Measurements from ENCODE around the gene IGLL5.
"Not testable (repeated sequence)": the region's sequence is repeated elsewhere in the genome, so short reads cannot be mapped to it uniquely, and the experiment has no call there.

Gene IGLL5

DNA sequence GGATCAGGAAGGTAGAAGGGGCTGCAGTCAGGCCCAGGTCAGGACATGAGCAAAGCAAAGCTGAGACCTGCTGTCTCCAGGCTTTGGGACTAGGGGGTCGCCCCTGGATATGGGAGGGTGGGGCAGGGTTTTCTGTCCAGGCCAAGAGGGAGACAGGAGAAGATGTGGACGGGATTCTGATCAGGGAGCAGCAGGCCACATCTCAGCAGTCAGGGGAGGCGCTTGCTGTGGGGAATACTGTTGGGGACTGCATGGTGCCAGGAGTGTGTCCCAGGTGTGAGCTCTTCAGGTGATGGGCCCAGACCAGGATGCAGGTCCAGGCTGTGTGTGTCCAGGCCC, 29.3 kb downstream of the IGLL5 start:
- no peak for DNase-seq

DNA sequence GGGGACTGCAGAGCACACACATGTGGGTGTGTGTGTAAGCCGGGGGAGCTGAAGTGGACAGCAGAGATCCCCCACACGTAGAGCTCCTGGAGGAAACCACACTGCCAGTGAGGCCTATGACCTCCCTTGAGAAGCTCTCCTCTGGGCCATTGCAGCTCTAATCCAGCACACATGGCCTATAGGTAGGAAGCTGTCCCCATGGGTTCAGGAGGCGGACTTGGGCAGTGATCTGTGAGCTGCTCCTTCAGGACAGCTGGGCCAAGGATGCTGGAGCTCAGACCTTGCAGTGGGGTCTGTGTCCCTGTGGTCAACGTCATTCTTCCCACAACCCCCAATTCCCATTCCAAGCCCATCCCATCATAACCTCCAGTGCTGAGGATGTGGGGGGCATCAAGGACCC, 29.8 kb downstream of the IGLL5 start:
- no peak for DNase-seq

DNA sequence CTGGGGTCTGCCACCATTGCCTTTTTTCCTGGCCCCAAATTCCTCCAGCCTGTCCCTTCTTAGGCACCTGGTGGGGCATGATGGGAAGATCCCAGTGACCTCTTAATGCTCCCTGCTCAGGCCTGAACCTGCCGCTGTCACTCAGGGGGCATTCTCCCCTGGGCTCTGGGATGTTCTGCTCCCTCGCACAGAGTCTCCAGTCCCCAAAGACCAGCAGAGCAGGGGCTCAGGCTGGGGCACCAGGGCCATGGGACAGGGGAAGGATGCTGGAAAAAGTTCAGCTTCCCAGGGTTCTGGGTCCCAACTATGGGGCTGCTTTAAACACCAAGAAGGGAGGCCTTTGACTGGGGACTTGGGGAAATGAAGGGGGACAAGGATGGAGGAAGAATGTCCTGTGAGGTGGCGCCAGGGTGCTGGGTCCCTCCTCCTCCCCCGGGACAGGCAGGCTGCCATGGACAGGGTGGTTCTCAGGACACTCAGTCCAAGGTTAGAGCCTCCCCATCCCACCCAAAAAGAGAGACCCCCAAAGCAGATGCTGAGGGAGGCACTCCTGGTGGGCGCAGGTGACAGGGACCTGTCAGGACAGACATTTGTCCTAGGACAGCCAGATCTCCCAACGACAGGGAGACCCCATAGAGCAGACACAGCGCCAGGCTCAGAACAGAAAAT, 30.8 kb downstream of the IGLL5 start:
- DNase-seq = no peak

DNA sequence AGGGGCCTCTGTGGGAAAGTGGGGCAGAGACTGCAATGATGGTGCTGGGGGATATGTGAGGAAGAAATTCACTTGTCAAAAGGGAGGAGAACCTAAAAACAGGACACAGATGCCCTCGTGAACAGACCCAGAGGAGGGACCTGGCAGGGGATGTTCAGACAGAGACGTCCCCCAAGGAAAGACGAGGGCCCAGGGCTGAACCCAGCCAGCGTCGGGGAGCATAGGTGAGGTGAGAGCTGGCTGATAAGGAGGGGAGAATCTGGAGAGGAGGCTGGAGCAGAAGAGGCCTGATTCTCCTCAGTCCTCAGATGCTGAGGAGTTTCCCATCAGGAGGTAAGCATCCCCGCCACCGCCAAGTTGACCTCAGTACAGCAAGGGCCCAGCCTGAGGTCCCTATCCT, 31.4 kb downstream of the IGLL5 start:
- no peak for DNase-seq

DNA sequence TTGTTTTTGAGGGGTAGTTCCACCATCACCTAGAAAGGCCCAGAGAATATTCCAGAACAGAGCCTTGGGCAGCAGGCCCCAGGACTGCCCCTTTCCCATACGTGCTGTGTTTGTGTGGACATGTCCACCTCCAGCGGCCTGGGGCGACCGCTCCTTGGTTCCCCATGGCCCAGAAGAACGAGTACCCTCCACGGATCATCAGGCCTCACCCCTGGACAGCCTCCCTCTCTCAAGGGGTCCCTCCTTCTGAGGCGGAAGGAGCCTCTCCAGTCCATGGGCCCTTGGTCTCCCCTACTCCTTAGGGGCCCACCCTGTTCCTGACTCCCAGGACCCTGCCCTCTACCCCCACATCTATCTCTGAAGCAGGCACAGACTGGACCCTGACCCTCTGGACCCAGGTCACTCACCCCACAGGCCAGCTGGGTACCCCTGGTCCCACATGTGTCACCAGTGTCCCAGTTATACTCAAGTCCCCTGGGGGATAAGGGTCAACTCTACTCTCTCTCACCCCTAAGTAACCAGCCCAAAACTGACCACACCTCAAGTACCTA, 32.6 kb downstream of the IGLL5 start:
- DNase-seq = no peak

DNA sequence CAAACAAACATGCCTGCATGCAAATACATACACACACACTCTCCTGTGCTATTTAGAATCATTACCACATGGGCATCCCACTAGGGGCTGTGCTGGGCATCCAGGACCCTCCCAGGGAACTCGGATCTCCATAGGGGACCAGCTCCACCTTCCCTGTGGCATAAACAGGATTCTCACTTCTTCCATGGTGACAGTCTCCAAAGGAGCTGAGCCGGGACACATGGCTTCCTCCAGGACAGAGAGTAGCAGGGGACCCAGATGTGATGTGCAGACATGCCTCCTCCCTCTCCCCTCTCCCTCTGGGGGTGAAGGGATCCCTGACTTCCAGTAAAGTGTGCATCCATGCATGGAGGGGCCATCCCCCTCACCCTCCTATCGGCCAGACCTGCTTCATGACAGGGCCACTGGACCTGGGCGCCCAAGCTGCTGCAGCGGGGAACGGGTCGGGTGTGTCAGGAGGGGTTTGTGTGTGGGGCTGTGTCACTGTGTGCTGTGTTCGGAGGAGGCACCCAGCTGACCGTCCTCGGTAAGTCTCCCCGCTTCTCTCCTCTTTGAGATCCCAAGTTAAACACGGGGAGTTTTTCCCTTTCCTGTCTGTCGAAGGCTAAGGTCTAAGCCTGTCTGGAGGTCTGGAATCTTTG, 33.4 kb downstream of the IGLL5 start:
- no peak for DNase-seq

DNA sequence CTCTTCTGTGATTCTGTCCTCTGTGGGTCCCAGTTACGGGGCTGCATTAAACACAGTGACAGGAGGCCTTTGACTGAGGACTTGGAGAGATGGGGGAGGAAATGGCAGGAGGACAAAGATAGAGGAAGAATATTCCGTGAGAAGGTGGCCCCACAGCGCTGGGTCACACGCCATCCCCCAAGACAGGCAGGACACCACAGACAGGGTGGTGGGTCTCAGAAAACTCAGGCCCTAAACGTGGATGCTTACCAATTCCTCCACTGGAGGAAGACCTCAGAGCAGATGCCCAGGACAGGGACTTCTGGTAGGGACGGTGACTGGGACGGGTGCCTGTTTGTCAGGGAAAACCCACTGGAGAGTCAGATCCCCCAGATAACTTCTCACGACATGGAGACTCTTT, 34.0 kb downstream of the IGLL5 start:
- no peak for DNase-seq

DNA sequence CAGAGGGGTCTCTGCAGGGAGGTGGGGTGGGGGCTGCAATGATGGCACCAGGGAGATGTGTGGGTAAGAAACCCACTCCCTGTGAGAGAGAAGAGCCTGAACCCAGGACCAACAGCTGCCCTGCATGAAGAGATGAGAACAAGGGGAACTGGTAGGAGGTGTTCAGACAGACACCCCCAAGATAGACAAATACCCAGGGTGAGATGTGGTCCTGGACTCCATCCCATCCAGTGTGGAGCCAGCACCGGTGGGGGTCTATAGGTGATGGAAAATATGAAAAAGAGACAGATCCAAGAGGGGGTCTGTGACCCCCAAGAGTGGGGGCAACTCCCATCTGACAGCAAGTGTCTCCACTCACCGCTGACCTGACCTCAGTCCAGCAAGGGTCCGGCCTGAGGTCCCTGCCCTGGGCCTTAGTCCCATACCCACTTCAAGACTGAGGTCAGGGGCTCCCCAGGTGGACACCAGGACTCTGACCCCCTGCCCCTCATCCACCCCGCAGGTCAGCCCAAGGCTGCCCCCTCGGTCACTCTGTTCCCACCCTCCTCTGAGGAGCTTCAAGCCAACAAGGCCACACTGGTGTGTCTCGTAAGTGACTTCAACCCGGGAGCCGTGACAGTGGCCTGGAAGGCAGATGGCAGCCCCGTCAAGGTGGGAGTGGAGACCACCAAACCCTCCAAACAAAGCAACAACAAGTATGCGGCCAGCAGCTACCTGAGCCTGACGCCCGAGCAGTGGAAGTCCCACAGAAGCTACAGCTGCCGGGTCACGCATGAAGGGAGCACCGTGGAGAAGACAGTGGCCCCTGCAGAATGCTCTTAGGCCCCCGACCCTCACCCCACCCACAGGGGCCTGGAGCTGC, 34.7 kb downstream of the IGLL5 start:
- DNase-seq = not testable (repeated sequence)

DNA sequence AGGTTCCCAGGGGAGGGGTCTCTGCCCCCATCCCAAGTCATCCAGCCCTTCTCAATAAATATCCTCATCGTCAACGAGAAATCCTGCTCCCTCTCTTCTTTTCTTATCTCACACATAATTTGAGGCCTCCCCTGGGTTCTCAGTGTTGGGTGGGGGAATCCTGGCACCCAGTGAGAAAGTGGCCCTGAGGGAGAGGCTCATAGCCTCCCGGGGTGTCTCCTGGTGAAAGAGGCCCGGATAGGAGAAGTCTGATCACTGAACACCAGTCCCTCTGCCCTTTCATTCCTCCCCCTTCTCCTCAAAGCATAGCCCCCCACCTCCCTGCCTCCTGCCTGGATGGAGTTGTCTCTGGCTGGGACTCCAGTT, 35.3 kb downstream of the IGLL5 start:
- DNase-seq = no peak

DNA sequence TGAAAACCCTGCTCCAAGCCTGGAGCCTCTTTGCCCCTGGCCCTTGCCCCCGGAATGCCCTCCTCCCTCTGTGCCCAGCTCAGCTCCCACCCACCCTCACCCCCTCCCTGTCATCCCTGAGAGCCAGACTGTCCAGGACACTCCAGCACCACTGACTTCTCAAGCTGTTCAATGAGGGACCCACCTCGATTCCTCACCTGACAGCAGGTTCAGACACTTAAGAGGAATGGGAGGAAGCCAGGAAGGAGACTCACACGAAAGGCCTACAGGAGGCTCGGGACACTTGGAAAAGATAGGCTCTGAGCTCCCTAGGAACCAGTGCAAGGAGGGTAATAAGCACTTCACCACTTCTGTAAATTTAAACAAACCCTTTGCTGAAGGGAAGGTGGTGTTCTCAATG, 35.8 kb downstream of the IGLL5 start:
- DNase-seq = no peak

DNA sequence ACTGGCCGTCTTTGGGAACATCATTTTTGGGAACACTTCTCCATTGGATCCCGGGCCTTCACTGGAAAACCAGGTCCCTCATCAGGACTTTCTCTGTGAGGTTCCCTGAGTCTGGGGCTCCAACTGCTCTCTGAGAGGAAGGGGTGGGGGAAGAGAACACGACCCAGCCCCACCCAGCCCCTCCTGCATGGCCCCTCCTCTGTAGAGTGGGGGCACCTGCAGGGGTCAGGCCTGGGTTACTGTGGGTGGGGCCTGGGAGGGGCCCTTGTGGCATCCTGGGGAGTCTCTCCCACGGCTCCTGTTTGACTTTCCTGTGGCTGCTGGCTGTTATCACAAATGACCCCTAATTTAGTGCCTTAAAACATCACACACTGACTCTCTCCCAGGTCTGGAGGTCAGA, 36.3 kb downstream of the IGLL5 start:
- DNase-seq = no peak

DNA sequence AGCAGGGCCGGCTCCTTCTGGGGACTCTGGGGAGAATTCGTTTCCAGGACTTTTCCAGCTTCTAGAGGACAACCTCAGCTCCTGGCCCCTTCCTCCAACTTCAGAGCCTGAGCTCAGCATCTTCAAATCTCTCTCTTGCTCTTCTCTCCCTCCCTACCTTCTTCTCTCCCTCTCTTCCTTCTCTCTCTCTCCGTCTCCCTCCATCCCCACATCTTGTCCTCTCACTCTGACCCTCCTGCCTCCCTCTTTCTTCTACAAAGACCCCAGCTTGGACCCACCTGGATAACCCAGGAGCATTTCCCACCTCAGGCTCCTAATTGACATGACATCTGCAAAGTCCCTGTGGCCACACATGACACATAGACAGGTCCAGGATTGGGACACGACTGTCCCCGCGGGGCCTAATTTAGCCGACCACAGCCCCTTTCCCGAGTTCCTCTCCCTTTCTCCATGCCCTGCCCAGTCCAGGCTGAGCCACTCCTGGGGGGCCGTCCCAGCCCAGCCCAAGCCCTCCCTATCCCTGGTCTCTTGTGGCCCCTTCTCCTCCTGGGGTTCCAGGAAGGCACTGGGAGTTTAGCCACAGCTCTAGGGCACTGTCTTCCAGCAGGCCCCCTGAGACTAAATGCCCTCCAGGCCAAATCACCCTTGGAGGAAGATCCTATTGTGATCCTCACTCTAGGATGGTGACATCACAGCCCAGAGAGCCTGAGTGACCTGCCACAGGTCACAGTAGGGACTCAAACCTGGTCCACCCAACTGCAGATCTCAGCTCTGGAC, 36.9 kb downstream of the IGLL5 start:
- DNase-seq = no peak

DNA sequence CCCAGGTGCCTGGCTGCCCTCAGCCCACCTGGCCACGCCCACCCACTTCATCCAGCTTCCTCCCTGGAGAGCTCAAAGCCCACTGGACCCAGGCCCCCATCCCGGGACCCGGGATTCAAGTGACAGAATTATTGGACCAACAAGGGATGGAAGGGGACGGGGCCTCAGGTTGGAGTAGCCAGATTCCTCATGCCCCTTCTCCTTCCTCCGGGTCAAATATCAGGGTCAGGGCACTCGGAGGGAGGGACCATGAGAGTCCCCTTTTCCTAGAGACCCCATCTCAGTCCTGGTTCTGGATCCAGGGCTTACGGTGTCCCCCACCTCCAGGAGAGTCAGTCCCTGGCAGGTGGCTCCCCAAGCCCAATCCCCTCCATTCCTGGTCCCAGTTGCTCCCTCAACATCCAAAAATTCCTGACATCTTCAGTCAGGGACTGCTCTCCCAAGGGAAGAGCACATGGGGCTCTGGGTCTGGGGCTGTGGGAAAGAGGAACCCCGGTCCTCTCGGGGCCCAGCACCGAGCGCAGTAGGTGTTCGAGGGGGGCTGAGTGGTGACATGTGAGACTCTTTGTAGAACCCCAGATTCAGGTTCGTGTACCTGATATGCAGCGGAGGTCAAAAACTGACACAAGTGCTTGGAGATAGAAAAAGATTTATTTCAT, 37.7 kb downstream of the IGLL5 start:
- DNase-seq = no peak

DNA sequence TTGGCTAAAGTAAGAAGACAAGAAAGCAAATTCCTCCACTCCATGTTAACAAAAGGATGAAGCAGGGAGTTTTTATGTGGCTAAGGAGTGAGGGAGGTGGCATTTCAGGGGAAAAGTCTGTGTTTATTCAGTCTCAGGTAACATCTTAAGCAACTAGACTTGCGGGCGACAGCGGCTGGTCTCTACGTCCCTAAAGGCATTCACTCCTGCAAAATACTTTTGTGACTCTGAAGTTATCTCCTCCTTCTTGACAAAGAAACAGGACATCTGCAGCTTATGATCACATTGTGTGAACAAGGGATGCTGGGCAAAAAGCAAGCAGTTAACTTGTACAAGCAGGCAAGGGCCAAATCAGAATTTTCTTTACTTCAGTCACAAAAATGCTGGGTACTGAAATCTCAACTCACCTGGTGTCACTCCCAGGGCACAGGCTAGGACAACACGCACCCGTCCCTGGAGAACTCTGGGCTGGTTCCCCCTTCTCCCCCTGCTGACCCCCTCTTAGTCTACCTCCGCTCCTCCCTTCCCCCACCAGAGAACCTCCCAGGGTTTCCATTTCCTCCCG, 38.3 kb downstream of the IGLL5 start:
- DNase-seq = no peak

DNA sequence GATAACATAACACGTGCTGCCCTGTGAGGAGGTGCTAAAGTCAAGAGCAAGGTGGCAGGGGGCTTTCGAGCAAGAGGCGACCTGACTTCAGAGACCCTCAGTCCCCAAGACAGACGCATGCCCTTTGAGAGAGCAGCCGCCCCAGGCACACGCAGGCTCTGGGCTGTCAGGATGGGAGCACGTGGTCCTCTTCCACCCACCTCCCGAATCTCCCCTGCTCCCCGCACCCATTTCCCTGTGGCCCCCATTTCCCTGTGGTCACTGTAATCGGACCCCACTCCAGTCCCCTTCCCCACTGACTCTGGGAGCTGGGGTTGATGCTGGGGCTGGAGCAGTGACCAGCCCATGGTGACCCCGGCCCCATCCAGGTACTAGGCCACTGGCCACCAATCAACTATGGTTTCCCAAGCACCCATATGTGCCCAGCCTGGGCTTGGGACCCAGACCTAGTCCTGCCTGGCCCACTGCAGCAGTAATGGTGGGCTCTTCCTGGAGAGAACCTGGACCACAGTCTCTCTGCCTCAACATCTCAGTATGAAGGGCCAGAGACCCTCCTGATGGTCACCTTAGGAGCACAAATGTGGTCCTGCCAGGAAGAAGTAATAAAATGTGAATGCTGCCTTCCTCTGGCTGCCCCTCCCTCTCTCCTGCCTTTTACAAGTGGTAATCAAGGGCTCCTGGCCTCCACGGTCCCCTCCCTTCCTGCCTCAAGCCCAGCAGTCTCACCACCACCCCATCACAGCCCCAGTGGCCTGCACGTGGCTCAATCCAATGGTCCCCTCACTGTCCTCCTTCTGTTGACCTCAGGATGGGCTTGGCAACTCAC, 39.0 kb downstream of the IGLL5 start:
- no peak for DNase-seq

DNA sequence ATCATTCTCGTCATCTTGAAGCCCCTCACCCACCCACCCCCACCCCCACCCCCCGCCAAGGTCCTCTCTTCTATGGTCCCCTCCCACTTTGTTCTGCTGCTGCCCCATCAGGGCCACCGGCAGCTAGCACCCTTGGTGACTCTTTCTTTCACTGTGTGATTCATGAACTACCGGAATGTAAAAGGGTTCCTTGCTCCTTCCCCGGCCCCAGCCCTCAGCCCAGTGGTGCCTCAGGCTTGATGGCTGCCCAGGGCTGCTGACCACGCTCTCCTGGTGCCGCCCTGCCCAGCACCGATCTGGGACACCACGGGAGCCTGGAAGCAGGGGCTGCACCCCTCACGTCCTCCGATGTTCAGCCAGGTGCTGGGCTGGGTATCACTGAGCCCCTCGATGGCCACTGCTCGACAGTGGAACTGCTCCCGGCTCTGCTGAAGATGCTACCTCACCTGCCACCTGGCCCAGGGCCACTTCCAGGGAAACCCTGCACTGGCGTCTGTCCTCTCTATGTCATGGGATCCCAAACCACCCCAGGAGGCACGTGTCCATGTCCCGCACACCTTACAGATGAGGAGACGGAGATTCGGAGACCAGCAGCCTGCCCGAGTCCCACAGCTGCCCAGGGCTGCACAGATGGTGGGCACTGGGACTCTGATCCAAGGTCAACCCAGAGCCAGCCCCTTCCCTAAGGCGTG, 39.7 kb downstream of the IGLL5 start:
- no peak for DNase-seq

DNA sequence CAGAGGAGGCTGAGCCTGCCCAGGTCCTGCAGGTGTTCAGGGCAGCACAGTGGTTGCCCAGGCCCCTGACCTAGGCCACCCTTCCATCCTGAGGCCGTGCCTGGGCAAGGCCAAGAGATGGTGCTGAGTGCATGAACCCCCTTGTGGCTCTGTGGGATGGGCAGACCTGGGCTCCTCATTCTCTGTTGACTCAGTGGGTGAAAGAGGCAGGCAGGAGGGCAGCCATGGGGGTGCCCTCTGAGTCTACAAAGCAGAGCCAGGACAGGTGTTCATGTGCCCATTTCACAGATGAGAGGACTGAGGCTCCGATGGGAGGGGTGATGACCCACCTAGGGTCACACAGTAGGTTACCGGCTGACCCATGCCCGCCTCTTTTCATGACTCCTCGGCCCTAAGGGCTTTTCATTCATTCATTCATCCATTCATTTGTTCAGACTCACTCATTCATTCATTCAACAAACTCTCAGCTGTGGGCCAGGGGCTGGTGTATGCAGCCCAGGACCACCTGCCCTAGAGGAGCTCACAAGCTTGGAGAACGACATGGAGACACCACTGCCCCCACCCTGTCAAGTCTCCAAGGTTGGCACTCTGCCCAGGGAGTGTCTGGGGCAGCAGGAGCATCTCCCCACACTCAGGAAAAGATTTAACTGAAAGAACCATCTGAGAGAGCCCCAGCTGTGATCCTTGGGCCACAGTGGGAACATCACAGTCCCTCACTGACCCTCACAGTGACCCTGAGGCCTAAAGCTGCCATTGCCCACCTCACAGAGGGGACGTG, 40.5 kb downstream of the IGLL5 start:
- no peak for DNase-seq

DNA sequence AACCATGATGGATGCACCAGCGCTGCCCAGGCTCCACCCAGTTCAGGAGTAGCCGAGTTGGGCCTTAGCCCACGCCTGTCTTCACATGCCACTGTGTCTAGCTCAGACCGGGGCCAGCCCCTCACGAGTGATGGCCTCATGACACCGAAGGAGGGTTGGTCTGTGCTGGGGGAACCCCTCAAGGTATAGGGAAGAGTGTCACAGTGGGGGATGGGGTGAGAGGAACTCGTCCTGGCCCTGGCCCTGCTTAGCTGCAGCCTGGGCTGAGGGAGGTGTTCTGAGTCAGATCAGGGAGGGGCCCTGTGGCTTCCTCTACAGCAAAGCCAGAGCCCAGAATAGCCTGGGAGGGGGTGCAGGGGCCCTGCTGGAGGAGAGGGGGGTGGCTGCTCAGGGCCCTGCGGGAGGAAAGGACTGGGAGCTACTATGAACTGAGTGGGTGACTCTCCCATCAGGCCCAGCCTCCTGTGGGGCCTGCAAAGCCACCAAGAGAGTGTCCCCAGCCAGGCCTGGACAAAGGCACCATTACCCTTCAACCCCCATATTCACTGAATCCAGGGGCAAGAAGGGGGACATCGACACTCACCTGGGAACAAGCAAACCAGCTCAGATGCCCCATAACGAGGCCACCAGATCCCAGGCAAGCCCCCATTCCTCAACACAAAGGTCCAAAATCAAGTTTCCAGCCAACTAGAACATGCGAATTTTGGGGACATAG, 41.2 kb downstream of the IGLL5 start:
- no peak for DNase-seq

Measured in hippocampal formation (tissue), 2 donors.